ENCODE measurements around the gene STMP1. TPM values are rescaled to one million over a fixed set of nuclear protein-coding genes. Genes with fewer than 3 reads are reported as not detected.

STMP1 gene
- total and polyA plus RNA-seq, 2 of the 13 experiments (the other 11 are each of a cell fraction or from before 2014, with no cell fraction given): 7.2 to 16.2 TPM

DNA sequence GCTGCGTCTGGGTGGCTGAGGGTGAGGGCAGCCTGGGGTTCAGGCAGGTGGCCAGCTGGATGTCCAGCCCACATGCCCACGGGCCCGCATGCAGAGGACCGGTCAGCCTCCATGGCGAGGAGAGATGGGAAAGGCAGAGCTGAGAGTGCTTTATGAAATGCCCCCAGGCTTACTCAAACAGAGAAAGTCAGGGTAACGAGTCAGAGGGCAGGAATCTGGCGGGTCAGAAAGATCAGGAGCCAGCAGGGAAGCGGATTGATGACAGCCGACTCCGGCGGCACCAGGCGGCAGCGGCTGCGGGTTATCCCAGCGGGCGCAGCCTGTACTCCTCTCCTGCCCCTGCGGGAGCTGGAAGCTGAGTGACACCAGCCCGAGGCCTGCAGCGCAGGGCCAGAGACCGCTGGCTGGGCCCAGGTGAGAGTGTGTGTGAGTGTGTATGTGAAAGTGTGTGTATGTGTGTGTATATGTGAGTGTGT lies 52.3 kb downstream of the STMP1 start:
- no peaks in the 10 kb centered on the region for H3K79me2 ChIP-seq (ENCODE audit: insufficient read depth, low read length)
- POLR2A ChIA-PET: no interaction called here
- H3K4me2 ChIP-seq (ENCODE audit: low read depth, low read length): peak overlapping the region; percentile 8; the same call in 1 of the 2 replicates
- H3K4me1 ChIP-seq (ENCODE audit: insufficient read depth, low read length): peaks cover 13% of the 10 kb centered on the region
- 0 out of 4 replicates have a peak, but pooled peaks of 1 of the 2 experiments have one; percentile 21 for TF ChIP-seq NR2F1 (CRISPR knock-in tag; IDR thresholded peaks at IDR 0.05)
- no peak for TF ChIP-seq SAP130 (CRISPR knock-in tag; IDR thresholded peaks at IDR 0.05; ENCODE audit: low read depth)
- no peak overlapping the region for H2AFZ ChIP-seq (ENCODE audit: low read length)
- H3K36me3 ChIP-seq (replicated peaks in 1 of 2; ENCODE audit: control insufficient read depth in 1 of 2, insufficient read depth in 2 of 2, low read length in 2 of 2): no peaks in the 10 kb centered on the region
- no peaks in the 10 kb centered on the region for H4K20me1 ChIP-seq (ENCODE audit: insufficient read depth, low read length)
- FAIRE-seq (no peak), ATAC-seq (peak; percentile 79), DNase-seq (ENCODE audit: low spot score) (peak; percentile 6)
- intact Hi-C loops (cut with micrococcal nuclease; ENCODE audit: unreplicated experiment) (no loop called here), in situ Hi-C loops (cut with HindIII; ENCODE audit: extremely low pct_ligation_motif_present, low pct_unique_long_range_greater_than_20kb) (no loop called here)
- H3K4me3 ChIP-seq (replicated peaks in 1 of 3; ENCODE audit: insufficient read depth in 1 of 3, low read depth in 2 of 3, low read length in 3 of 3): no peak overlapping the region
- CTCF ChIA-PET (ENCODE audit: low intra/inter-chr PET ratio, low total read pairs): no interaction called here
- WGBS (ENCODE audit: low lambda C conversion rate): 38% methylated on average over 19 of the region's 20 CpGs
- no peak overlapping the region for H3K9ac ChIP-seq (ENCODE audit: insufficient read depth, low read depth, low read length)
- H3K27me3 ChIP-seq (ENCODE audit: control insufficient read depth in 1 of 2, insufficient read depth in 2 of 2, low read length in 2 of 2): peaks cover 5 to 42% of the 10 kb centered on the region in 2 experiments; a peak in 4 of 5 replicates
- H3K9me3 ChIP-seq (ENCODE audit: low read length): no peaks in the 10 kb centered on the region
- no peak overlapping the region for H3K27ac ChIP-seq (ENCODE audit: extremely low read length, insufficient read depth, low read length)
- BruUV-seq (replicated peaks): no TSS peak

DNA sequence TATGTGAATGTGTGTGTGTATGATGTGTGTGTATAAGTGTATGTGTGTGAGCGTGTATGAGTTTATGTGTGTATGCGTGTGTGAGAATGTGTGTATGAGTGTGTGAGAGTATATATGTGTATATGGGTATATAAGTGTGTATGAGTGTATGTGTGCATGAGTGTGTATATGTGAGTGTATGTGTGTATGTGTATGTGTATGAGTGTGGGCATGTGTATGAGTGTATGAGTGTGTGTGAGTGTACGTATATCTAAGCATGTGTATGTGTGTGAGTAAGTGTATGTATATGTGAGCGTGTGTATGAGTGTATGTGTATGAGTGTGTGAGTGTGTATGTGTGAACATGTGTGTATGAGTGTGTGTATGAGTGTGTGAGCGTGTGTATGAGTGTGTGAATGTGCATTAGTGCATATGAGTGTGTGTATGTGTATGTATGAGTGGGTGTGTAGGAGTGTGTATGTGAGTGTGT lies 52.8 kb downstream of the STMP1 start:
- H3K36me3 ChIP-seq (replicated peaks in 1 of 2; ENCODE audit: control insufficient read depth in 1 of 2, insufficient read depth in 2 of 2, low read length in 2 of 2): no peaks in the 10 kb centered on the region
- H3K79me2 ChIP-seq (ENCODE audit: insufficient read depth, low read length): no peaks in the 10 kb centered on the region
- ChIA-PET POLR2A (no interaction called here), CTCF (ENCODE audit: low intra/inter-chr PET ratio, low total read pairs) (no interaction called here)
- H3K4me2 ChIP-seq (ENCODE audit: low read depth, low read length): no peak overlapping the region
- DNase-seq (ENCODE audit: low spot score) (no peak), FAIRE-seq (no peak), ATAC-seq (no peak)
- BruUV-seq (replicated peaks): no TSS peak
- no peak overlapping the region for H3K4me3 ChIP-seq (replicated peaks in 1 of 3; ENCODE audit: insufficient read depth in 1 of 3, low read depth in 2 of 3, low read length in 3 of 3)
- H3K9me3 ChIP-seq (ENCODE audit: low read length): no peaks in the 10 kb centered on the region
- TF ChIP-seq FOXA1 (IDR thresholded peaks at IDR 0.05) (0 out of 2 replicates have a peak, but pooled peaks have one; percentile 29), FOXA1 (CRISPR knock-in tag; IDR thresholded peaks at IDR 0.05) (no peak), IKZF1 (IDR thresholded peaks at IDR 0.05) (peak; percentile 64; the same call in 1 of the 2 replicates), LCORL (IDR thresholded peaks at IDR 0.05) (peak; percentile 9; the same call in 1 of the 2 replicates), LCORL (CRISPR knock-in tag; IDR thresholded peaks at IDR 0.05) (no peak), KMT2A (CRISPR knock-in tag; IDR thresholded peaks at IDR 0.05) (no peak), ZNF556 (CRISPR knock-in tag; IDR thresholded peaks at IDR 0.05; ENCODE audit: borderline replicate concordance) (no peak)
- TF ChIP-seq, protein P1, sequence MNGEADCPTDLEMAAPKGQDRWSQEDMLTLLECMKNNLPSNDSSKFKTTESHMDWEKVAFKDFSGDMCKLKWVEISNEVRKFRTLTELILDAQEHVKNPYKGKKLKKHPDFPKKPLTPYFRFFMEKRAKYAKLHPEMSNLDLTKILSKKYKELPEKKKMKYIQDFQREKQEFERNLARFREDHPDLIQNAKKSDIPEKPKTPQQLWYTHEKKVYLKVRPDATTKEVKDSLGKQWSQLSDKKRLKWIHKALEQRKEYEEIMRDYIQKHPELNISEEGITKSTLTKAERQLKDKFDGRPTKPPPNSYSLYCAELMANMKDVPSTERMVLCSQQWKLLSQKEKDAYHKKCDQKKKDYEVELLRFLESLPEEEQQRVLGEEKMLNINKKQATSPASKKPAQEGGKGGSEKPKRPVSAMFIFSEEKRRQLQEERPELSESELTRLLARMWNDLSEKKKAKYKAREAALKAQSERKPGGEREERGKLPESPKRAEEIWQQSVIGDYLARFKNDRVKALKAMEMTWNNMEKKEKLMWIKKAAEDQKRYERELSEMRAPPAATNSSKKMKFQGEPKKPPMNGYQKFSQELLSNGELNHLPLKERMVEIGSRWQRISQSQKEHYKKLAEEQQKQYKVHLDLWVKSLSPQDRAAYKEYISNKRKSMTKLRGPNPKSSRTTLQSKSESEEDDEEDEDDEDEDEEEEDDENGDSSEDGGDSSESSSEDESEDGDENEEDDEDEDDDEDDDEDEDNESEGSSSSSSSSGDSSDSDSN (CRISPR knock-in tag; IDR thresholded peaks at IDR 0.05): no peak
- TF ChIP-seq, protein P2, sequence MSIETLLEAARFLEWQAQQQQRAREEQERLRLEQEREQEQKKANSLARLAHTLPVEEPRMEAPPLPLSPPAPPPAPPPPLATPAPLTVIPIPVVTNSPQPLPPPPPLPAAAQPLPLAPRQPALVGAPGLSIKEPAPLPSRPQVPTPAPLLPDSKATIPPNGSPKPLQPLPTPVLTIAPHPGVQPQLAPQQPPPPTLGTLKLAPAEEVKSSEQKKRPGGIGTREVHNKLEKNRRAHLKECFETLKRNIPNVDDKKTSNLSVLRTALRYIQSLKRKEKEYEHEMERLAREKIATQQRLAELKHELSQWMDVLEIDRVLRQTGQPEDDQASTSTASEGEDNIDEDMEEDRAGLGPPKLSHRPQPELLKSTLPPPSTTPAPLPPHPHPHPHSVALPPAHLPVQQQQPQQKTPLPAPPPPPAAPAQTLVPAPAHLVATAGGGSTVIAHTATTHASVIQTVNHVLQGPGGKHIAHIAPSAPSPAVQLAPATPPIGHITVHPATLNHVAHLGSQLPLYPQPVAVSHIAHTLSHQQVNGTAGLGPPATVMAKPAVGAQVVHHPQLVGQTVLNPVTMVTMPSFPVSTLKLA (IDR thresholded peaks at IDR 0.05): 0 out of 2 replicates have a peak, but pooled peaks have one; percentile 22
- no peak overlapping the region for H2AFZ ChIP-seq (ENCODE audit: low read length)
- peaks cover 13% of the 10 kb centered on the region for H3K4me1 ChIP-seq (ENCODE audit: insufficient read depth, low read length)
- in situ Hi-C loops (cut with HindIII; ENCODE audit: extremely low pct_ligation_motif_present, low pct_unique_long_range_greater_than_20kb) (no loop called here), intact Hi-C loops (cut with micrococcal nuclease; ENCODE audit: unreplicated experiment) (no loop called here)
- H3K9ac ChIP-seq (ENCODE audit: insufficient read depth, low read depth, low read length): no peak overlapping the region
- 61% methylated on average over 5 of the region's 5 CpGs for WGBS (ENCODE audit: low lambda C conversion rate)
- H4K20me1 ChIP-seq (ENCODE audit: insufficient read depth, low read length): no peaks in the 10 kb centered on the region
- peaks cover 5 to 42% of the 10 kb centered on the region in 2 experiments; a peak in 4 of 5 replicates for H3K27me3 ChIP-seq (ENCODE audit: control insufficient read depth in 1 of 2, insufficient read depth in 2 of 2, low read length in 2 of 2)
- H3K27ac ChIP-seq (ENCODE audit: extremely low read length, insufficient read depth, low read length): no peak overlapping the region

Data from HepG2 (cell line).